Measurements from ENCODE around the gene TOPAZ1.

TOPAZ1 gene

GRCh38 chr3:44241706-44242105, at the start of gene TOPAZ1:
TSS of gene TOPAZ1 (plus strand) at chr3:44241886. CDS start at chr3:44242054, 168 bp downstream.
- no peak for DNase-seq

- peak in 3 of 4 experiments; percentile 18 to 41 (median 35) for DNase-seq
Measured at GRCh38 chr3:44198284-44199269, 43.1 kb upstream of the TOPAZ1 start.

GRCh38 chr3:44206261-44206660, 35.4 kb upstream of the TOPAZ1 start:
- no peak for DNase-seq

GRCh38 chr3:44206862-44207652, 34.6 kb upstream of the TOPAZ1 start:
- no peak for DNase-seq

- DNase-seq, result no peak
Measured at GRCh38 chr3:44208086-44208485, 33.6 kb upstream of the TOPAZ1 start.

- DNase-seq, result no peak
Measured at GRCh38 chr3:44208568-44208967, 33.1 kb upstream of the TOPAZ1 start.

GRCh38 chr3:44210967-44211366, 30.7 kb upstream of the TOPAZ1 start:
- no peak for DNase-seq

- no peak for DNase-seq
Measured at GRCh38 chr3:44222337-44222736, 19.3 kb upstream of the TOPAZ1 start.

- DNase-seq, result no peak
Measured at GRCh38 chr3:44223299-44223698, 18.4 kb upstream of the TOPAZ1 start.

GRCh38 chr3:44224131-44224530, 17.6 kb upstream of the TOPAZ1 start:
- DNase-seq, result no peak

- DNase-seq, result no peak
Measured at GRCh38 chr3:44226573-44226972, 15.1 kb upstream of the TOPAZ1 start.

- no peak for DNase-seq
Measured at GRCh38 chr3:44227632-44228031, 14.1 kb upstream of the TOPAZ1 start.

GRCh38 chr3:44228900-44229299, 12.8 kb upstream of the TOPAZ1 start:
- DNase-seq, result no peak

- no peak for DNase-seq
Measured at GRCh38 chr3:44232407-44232806, 9.3 kb upstream of the TOPAZ1 start.

GRCh38 chr3:44234648-44235268, 6.9 kb upstream of the TOPAZ1 start:
- no peak for DNase-seq

- peak in 3 of 4 experiments; percentile 2 to 16 (median 4) for DNase-seq
Measured at GRCh38 chr3:44235604-44236484, 5.8 kb upstream of the TOPAZ1 start.

GRCh38 chr3:44236485-44236908, 5.2 kb upstream of the TOPAZ1 start:
- DNase-seq, result no peak

GRCh38 chr3:44237161-44237560, 4.5 kb upstream of the TOPAZ1 start:
- no peak for DNase-seq

GRCh38 chr3:44237665-44238064, 4.0 kb upstream of the TOPAZ1 start:
- no peak for DNase-seq

- no peak for DNase-seq
Measured at GRCh38 chr3:44238889-44239288, 2.8 kb upstream of the TOPAZ1 start.

- no peak for DNase-seq
Measured at GRCh38 chr3:44240061-44240460, 1.6 kb upstream of the TOPAZ1 start.

- no peak for DNase-seq
Measured at GRCh38 chr3:44242721-44243120, 1.0 kb downstream of the TOPAZ1 start.

Measured in activated naive CD4-positive, alpha-beta T cell (primary cell).